Uterus (tissue), 2 donors: ENCODE results near the gene HSPA1B.
A peak's percentile ranks its signal among the peaks of the same experiment; 100 is the strongest.

ENCODE experiments used
- POLR2A ChIP-seq, 2 donors: fragments of 450-650 bp; IDR thresholded peaks; one replicate each; pipeline ENCODE4 v1.6.1; 2016; ENCODE audit warnings: antibody characterized with exemption in 2 of 2, mild to moderate bottlenecking in 1 of 2, moderate library complexity in 1 of 2
- TF ChIP-seq, protein P1 (sequence below), 4 experiments: fragments of 200-600 bp in 2 of 4; fragments of 450-650 bp in 2 of 4; sonication (generic) in 2 of 4; IDR thresholded peaks; one replicate each; pipeline ENCODE4 v1.5.1; 2016 to 2019; ENCODE audit warnings: antibody characterized with exemption in 4 of 4, mild to moderate bottlenecking in 2 of 4, moderate library complexity in 1 of 4

DNA sequence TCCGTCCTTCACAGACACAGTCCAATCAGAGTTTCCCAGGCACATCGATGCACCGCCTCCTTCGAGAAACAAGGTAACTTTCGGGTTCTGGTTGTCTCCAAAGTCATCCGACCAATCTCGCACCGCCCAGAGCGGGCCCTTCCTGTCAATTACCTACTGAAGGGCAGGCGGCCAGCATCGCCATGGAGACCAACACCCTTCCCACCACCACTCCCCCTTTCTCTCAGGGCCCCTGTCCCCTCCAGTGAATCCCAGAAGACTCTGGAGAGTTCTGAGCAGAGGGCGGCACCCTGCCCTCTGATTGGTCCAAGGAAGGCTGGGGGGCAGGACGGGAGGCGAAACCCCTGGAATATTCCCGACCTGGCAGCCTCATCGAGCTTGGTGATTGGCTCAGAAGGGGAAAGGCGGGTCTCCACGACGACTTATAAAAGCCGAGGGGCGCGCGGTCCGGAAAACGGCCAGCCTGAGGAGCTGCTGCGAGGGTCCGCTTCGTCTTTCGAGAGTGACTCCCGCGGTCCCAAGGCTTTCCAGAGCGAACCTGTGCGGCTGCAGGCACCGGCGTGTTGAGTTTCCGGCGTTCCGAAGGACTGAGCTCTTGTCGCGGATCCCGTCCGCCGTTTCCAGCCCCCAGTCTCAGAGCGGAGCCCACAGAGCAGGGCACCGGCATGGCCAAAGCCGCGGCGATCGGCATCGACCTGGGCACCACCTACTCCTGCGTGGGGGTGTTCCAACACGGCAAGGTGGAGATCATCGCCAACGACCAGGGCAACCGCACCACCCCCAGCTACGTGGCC, at the start of gene HSPA1B:
- peak; percentile 100 for TF ChIP-seq POLR2A (IDR thresholded peaks at IDR 0.05)
- TF ChIP-seq, protein P1, sequence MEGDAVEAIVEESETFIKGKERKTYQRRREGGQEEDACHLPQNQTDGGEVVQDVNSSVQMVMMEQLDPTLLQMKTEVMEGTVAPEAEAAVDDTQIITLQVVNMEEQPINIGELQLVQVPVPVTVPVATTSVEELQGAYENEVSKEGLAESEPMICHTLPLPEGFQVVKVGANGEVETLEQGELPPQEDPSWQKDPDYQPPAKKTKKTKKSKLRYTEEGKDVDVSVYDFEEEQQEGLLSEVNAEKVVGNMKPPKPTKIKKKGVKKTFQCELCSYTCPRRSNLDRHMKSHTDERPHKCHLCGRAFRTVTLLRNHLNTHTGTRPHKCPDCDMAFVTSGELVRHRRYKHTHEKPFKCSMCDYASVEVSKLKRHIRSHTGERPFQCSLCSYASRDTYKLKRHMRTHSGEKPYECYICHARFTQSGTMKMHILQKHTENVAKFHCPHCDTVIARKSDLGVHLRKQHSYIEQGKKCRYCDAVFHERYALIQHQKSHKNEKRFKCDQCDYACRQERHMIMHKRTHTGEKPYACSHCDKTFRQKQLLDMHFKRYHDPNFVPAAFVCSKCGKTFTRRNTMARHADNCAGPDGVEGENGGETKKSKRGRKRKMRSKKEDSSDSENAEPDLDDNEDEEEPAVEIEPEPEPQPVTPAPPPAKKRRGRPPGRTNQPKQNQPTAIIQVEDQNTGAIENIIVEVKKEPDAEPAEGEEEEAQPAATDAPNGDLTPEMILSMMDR (IDR thresholded peaks at IDR 0.05): peak in 2 of 4 experiments; percentile 35 to 44
